ENCODE results near the gene PLCG2.

DNA sequence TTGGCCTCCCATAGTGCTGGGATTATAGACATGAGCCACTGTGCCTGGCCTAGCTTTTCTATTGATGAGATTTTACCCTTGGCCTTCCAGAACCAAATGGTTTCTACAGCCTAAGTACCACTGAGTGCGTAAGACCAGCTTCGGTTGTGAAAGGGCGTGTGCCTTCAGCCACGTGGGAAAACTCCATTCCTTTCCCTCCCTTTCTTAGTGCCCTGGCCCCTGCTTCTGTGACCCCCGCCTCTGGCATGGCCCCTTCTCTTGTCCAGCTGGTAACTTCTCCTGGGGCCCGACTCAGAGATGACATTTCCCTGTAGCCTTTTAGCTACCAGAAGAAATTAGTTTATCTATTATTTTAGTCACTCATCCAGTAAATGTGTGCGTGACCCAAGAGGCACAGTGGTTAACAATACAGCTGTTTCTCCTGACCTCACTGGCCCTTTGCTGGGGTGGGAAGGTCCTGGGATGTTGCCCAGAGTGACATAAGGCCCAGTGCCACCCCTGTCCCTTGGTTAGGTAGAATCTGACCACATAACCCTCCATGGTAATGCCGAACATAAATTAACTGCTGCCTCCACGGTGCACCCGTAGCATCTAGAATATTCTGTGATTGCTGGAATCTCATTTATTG lies 97.3 kb downstream of the PLCG2 start:
- TF ChIP-seq, protein P1, sequence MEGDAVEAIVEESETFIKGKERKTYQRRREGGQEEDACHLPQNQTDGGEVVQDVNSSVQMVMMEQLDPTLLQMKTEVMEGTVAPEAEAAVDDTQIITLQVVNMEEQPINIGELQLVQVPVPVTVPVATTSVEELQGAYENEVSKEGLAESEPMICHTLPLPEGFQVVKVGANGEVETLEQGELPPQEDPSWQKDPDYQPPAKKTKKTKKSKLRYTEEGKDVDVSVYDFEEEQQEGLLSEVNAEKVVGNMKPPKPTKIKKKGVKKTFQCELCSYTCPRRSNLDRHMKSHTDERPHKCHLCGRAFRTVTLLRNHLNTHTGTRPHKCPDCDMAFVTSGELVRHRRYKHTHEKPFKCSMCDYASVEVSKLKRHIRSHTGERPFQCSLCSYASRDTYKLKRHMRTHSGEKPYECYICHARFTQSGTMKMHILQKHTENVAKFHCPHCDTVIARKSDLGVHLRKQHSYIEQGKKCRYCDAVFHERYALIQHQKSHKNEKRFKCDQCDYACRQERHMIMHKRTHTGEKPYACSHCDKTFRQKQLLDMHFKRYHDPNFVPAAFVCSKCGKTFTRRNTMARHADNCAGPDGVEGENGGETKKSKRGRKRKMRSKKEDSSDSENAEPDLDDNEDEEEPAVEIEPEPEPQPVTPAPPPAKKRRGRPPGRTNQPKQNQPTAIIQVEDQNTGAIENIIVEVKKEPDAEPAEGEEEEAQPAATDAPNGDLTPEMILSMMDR (IDR thresholded peaks at IDR 0.05) = no peak
- TF ChIP-seq POLR2A (IDR thresholded peaks at IDR 0.05) = no peak

Measured in Peyer's patch (tissue), 4 donors.